Activated CD8-positive, alpha-beta memory T cell treated with anti-CD3 and anti-CD28 coated beads for 36 hours (primary cell): ENCODE results near the gene ZNF813. TPM values are rescaled to one million over a fixed set of nuclear protein-coding genes. Genes with fewer than 3 reads are reported as not detected.
"Not testable (repeated sequence)": the region's sequence is repeated elsewhere in the genome, so short reads cannot be mapped to it uniquely, and the experiment has no call there.

Source experiments
- CTCF ChIA-PET: fragments of 350-600 bp; sonication (Branson Sonifier 250); formaldehyde crosslinking; loops from one replicate; lab custom pipeline; 2021; ENCODE audit warnings: antibody characterized with exemption; lab: Charles Lee
- POLR2A ChIA-PET: fragments of 350-600 bp; sonication (Branson Sonifier 250); formaldehyde crosslinking; loops from one replicate; lab custom pipeline; 2021; ENCODE audit warnings: antibody characterized with exemption; lab: Charles Lee
- total RNA-seq, 2 experiments: library from RNA; stranded (reverse); gene quantifications; one replicate each; pipeline ENCODE4 v1.2.3, GENCODE V29; 2021

The ZNF813 gene
- 1 to 10 TPM; 5.7 to 6.0 TPM for total RNA-seq

DNA sequence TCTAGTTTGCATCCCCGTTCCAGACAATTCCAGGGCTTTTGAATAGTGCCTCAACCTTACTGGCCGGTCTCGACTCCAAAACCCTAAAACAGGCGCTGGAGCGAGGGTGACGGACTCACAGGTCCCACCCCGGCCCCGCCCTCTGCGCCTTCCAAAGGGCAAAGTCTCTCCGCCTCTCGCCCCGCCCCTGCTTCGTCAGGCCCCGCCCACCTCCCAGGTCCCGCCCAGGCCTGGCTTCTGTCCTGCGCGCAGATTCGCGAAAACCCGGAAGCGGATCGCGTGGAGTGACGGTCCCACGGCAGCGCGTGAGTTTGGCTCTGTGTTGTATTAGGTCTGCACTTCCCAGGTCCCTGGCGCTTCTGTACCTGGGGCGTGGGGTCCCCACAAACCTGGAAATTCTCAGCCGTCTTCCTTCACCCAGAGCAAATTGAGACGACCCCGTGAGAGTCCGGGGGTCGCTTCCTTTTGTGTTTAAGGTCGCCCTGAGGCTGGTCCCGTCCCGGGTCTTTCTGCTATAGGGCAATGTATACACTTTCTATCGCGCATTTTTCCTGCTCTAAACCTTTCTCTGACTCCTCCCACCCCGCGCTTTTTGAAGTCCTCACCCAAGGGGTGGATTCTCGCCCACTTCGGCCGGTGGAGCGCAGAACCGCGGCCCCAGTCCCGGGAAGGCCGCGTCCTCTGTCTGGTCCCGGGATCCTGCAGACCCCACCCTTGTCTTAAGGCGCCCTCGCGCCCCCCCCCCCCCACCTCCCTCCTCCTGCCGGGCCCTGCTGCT, at the start of gene ZNF813:
ZNF813 (plus strand) TSS at position 249 of the 778 bp plus-strand sequence. CDS start 16,090 bp downstream, outside the sequence.
- POLR2A ChIA-PET, result no interaction called here
- CTCF ChIA-PET, result no interaction called here

DNA sequence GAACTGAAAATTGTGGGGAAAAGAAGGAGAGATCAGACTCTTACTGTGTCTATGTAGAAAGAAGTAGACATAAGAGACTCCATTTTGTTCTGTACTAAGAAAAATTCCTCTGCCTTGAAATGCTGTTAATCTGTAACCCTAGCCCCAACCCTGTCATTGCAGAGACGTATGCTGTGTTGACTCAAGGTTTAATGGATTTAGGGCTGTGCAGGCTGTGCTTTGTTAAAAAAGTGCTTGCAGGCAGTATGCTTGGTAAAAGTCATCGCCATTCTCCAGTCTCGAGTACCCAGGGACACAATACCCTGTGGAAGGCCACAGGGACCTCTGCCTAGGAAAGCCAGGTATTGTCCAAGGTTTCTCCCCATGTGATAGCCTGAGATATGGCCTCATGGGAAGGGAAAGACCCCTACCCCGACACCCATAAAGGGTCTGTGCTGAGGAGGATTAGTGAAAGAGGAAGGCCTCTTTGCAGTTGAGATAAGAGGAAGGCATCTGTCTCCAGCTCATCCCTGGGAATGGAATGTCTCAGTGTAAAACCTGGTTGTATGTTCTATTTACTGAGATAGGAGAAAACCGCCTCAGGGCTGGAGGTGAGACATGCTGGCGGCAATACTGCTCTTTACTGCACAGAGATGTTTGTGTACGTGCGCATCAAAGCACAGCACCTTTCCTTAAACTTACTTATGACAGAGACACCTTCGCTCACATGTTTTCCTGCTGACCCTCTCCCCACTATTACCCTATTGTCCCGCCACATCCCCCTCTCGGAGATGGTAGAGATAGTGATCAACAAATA, 46.8 kb upstream of the ZNF813 start:
- POLR2A ChIA-PET, CTCF ChIA-PET: not testable (repeated sequence)

DNA sequence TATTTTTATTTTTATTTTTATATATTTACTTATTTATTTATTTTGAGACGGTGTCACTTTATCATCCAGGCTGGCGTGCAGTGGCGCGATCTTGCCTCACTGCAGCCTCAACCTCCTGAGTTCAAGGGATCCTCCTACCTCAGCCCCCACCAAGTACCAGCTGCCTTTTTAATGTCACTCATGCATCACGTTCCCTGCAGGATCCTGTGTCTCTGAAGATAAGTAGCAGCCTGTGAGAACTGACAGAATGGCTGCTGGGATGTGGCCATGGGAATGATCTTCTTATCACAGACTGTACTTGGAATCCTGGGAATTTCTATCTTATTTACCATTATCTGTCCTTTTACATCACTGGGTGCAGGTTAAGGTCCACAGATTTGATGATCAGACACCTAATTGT, 45.0 kb upstream of the ZNF813 start:
- CTCF ChIA-PET, result no interaction called here
- POLR2A ChIA-PET, result no interaction called here

DNA sequence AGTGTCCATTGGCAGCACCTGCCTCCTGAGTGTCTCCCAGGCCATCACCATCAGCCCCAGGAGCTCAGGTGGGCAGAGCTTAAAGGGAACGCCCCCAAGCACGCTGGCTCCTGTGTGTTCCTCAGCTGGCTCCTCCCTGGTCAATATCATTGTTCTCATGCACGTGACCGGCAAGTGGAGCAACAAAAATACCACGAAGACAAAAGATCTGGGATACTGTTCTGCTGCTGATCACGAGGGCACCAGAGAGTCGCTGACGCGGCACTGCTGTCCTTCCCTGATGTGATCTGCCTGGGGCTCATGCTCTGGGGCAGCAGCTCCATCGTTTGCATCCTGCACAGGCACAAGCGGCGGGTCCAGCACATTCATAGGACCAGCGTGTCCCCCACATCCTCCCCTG, 44.5 kb upstream of the ZNF813 start:
- POLR2A ChIA-PET, CTCF ChIA-PET: not testable (repeated sequence)

DNA sequence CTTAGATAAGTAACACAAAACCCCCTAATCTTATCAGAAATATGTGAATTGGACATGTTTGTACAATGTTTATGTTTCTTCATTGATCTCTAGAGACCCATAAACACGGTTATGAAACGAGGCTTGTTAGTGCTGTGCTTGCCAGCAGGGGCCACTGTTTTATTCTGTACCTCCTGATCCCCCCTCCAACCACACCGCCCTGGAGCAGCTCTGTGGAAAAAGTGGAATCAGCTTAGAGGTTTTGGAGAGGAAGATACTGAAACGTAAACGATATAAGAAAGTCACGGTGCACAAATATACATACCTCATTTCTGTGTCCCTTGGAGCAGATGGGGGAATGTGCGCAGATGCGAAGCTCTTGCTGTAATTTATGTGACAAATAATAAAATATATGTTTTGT, 43.9 kb upstream of the ZNF813 start:
- CTCF ChIA-PET, POLR2A ChIA-PET: not testable (repeated sequence)

DNA sequence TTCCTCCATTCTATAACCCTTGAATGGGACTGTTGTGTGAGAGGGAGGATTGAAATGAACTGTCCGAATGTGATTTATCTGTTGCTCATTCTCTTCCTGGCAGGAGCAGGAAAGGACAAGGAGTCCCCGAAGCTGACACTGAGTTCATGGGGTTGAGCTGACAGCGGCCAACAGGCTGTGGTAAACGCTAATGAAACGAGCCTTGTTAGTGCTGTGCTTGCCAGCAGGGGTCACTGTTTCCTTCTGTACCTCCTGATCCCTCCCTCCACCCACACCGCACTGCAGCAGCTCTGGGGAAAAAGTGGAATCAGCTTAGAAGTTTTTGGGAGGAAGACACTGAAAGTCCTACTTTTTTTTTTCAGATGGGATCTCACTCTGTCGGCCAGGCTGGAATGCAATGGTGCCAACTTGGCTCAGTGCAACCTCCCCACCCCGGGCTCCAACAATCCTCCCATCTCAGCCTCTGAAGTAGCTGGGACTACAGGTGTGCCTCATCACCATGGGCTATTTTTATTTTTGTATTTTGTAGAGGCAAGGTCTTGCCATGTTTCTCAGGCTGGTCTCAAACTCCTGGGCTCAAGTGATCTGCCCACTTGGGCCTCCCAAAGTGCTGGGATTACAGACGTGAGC, 42.5 kb upstream of the ZNF813 start:
- POLR2A ChIA-PET, result interaction anchor here (0.7 kb wide), 1 partner anchor 86 kb away, joined by 6 read pairs; no protein-coding TSS in a partner anchor
- CTCF ChIA-PET, result interaction anchor here (0.6 to 1.1 kb wide), 6 partner anchors 10 to 323 kb away, joined by 3 to 5 read pairs (median 3); no protein-coding TSS in a partner anchor

DNA sequence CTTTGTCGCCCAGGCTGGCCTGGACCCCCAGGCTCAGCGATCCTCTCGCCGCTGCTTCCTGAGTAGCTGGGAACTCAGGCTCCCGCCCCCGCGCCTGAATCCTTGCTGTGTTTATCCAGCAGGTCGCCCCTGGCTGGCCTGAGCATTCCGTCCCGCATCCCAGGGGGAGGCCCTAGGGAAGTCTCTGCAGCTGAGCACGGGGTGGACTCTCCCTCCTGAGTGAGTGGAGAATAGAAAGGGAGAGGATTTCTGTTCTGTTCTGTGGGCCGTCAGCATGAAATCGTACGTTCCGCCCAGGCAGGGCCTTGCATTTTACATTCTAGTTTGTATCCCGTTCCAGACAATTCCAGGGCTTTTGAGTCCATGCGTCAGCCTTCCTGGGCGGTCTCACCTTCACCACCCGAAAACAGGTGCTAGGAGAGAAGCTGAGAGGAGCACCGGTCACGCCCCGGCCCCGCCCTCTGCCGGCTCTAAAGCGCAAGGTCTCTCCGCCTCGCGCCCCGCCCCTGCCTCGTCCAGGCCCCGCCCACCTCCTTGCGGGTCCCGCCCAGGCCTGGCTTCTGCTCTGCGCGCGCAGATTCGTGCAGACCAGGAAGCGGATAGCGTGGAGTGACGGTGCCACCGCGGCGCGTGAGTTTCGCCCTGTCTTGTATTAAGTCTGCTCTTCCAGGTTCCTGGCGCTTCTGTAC, 36.0 kb upstream of the ZNF813 start, which contains the start of gene ZNF761:
ZNF761 (plus strand) TSS at position 586 of the 689 bp plus-strand sequence. CDS start 15,285 bp downstream, outside the sequence.
- POLR2A ChIA-PET, result no interaction called here
- CTCF ChIA-PET, result no interaction called here

DNA sequence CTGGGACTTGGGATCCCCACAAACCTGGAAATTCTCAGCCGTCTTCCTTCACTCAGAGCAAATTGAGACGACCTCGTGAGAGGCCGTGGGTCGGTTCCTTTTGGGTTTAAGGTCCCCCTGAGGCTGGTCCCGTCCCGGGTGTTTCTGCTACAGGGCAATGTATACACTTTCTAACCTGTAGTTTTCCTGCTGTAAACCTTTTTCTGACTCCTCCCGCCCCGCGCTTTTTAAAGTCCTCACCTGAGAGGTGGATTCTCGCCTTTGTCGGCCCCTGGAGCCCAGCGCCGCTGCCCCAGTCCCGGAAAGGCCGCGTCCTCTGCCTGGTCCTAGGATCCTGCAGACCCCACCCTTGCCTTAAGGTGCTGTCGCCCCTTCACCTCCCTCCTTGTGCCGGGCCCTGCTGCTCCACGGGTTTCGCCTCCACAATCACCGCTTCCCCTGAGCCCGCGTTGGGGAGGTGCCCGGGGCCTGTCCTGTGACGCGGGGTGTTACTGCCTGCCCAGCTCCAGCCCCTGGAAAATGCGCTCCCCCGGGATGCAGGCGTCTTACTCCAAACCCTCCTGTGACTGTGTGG, 35.4 kb upstream of the ZNF813 start:
- ChIA-PET CTCF (no interaction called here), POLR2A (no interaction called here)

DNA sequence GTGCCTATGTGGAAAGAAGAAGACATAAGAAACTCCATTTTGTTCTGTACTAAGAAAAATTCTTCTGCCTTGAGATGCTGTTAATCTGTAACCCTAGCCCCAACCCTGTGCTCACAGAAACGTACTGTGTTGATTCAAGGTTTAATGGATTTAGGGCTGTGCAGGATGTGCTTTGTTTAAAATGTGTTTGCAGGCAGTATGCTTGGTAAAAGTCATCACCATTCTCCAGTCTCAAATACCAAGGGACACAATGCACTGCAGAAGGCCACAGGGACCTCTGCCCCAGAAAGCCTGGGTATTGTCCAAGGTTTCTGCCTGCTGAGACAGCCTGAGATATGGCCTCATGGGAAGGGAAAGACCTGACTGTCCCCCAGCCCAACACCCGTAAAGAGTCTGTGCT, 23.7 kb upstream of the ZNF813 start:
- CTCF ChIA-PET, POLR2A ChIA-PET: not testable (repeated sequence)

DNA sequence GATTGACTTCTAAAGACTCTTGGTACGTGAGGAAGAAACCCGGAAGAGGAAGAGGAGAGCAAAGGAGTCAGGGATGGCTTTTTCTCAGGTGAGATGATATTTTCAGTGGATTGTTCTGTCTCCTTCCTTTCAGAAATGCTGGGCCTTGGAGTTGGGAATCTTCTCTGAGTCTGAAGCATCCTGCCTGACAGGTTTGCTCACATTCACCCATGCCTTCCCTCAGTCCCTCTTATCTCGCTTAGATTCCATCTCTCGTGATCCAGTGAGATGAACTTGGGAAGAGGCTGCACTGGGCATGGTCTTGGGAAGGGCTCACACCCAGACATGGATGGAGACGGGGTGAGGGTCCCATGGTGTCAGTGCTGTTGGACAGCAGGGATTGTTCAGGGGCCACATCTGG, 20.3 kb upstream of the ZNF813 start:
- POLR2A ChIA-PET, CTCF ChIA-PET: not testable (repeated sequence)

DNA sequence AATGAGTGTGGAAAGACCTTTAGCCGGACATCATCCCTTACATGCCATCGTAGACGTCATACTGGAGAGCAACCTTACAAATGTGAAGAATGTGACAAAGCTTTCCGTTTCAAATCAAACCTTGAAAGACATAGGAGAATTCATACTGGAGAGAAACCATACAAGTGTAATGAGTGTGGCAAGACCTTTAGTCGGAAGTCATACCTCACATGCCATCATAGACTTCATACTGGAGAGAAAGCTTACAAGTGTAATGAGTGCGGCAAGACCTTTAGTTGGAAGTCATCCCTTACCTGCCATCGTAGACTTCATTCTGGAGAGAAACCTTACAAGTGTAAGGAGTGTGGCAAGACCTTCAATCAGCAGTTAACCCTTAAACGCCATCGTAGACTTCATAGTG, 11.7 kb upstream of the ZNF813 start:
- CTCF ChIA-PET, result no interaction called here
- POLR2A ChIA-PET, result no interaction called here

DNA sequence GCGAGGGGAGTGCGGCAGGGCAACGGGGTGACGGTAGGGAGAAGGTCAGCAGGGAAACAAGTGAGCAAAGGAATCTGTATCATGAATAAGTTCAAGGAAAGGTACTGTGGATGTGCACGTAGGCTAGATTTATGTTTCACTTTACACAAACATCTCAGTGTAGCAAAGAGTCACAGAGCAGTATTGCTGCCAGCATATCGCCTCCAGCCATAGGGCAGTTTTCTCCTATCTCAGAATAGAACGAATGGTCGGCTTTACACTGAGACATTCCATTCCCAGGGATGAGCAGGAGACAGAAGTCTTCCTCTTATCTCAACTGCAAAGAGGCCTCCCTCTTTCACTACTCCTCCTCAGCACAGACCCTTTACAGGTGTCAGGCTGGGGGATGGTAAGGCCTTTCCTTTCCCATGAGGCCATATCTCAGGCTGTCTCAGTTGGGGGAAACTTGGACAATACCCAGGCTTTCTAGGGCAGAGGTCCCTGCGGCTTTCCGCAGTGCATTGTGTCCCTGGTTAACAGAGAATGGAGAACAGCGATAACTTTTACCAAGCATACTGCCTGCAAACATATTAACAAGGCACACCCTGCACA, 7.3 kb upstream of the ZNF813 start:
- POLR2A ChIA-PET, CTCF ChIA-PET: not testable (repeated sequence)

DNA sequence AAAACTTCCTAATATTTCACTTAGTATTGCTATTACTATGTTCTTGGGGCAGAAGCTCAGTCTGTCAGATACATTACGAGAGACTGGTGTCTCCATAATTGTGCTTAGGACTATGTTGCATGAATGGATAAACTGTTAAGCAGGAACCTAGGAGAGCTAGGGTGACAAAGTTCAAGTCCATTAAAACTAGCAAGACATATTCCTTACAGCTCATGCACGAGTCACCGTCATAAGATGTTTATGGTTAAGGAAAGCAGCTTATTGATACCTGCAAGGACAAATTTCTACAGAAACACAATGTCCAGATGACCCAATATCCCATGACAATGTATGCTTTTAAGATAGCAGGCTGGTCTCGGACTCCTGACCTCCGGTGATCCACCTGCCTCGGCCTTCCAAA, 5.7 kb upstream of the ZNF813 start:
- POLR2A ChIA-PET, result no interaction called here
- CTCF ChIA-PET, result no interaction called here

DNA sequence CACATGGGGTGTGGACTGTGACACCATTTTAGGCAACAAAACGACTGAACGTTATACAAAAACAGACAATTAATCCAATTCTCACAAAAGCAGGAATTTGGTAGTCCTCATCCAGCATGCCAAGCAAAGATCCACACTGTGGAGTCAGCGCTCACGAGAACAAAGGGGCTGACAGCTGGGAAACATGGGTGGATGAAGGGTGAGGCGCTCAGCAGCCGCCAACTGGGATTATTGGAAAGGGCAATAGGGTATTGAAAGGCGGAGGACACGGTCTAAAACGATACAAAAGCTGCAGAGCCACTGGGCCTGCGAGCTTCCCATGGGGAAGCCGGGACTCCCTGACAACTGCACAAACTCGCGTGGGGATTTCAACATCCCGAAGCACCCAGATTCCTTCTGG, 4.7 kb upstream of the ZNF813 start:
- POLR2A ChIA-PET, result interaction anchor here (1.2 kb wide), 1 partner anchor 57 kb away, joined by 3 read pairs; no protein-coding TSS in a partner anchor
- CTCF ChIA-PET, result no interaction called here

DNA sequence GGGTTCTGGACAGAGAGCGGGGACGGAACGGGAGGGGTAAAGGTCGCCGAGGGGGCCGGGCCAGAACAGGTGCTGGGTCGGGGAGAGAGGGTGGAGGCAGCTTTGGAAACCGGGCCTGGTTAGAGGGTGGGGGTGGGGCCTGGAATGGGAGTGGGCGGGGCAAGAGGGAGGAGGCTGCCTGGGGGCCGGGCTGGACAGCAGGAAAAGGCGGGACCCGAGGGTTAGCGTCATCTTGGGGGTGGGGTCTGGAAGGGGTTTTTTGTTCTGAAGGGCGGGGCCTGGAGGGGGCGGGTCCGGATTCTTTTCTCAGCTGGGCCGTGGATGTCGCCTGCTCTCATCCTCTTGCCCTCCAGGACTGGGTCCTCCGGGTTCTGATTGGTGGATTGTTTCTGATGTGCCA, 4.3 kb upstream of the ZNF813 start:
- POLR2A ChIA-PET, result interaction anchor here (1.2 kb wide), 1 partner anchor 57 kb away, joined by 3 read pairs; no protein-coding TSS in a partner anchor
- CTCF ChIA-PET, result no interaction called here

DNA sequence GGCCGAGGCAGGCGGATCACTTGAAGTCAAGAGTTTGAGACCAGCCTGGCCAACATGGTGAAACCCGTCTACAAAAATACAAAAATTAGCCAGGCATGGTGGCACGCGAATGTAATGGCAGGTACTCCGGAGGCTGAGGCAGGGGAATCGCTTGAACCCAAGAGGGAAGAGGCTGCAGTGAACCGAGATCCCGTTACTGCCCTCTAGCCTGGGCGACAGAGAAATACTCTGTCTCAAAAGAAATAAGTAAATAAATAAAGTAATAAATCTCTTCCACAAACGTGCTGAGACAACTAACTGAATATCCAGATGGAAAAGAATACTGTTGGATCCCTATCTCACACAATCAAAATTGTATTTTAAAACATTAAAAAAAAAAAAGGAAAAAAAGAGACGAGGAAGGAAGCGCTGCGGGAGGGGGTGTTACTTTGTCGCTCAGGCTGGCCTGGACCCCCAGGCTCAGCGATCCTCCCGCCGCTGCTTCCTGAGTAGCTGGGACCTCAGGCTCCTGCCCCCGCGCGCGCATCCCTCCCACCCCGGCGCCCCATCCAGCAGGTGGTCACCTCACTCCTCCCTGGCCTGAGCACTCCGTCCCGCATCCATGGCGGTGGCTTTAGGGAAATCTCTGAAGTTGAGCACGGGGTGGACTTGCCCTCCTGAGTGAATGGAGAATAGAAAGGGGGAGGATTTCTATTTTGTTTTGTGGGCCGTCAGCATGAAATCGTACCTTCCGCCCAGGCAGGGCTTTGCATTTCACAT, 628 bp upstream of the ZNF813 start:
- ChIA-PET POLR2A (no interaction called here), CTCF (no interaction called here)

DNA sequence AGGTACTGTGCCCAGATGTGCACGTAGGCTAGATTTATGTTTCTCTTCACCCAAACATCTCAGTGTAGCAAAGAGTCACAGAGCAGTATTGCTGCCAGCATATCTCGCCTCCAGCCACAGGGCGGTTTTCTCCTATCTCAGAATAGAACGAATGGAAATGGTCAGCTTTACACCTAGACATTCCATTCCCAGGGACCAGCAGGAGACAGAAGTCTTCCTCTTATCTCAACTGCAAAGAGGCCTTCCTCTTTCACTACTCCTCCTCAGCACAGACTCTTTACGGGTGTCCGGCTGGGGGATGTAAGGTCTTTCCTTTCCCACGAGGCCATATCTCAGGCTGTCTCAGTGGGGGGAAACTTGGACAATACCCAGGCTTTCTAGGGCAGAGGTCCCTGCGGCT, 1.1 kb downstream of the ZNF813 start:
- CTCF ChIA-PET, POLR2A ChIA-PET: not testable (repeated sequence)

DNA sequence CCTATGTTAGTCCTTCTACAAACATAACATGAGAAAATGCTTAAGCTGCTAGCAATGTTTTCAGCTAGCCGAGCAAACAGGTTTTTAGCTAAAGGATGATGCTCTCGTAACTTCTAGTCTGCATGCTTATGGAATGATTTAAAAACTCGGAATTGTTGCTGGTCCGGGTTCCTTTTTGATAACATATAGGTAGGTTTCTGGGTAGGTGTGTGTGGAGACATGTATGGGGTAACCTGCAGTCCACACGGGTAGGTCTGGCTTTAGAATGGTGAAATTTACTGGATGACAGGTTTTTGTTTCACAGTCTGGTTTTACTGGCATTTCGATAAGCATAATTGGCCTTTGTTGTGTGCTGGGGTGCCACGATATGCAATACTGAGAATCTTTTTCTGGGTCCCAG, 4.4 kb downstream of the ZNF813 start:
- CTCF ChIA-PET, result interaction anchor here (0.6 kb wide), 1 partner anchor 71 kb away, joined by 3 read pairs; no protein-coding TSS in a partner anchor
- POLR2A ChIA-PET, result no interaction called here
